Caco-2 (cell line): ENCODE results near the gene PROX1. TPM values are rescaled to one million over a fixed set of nuclear protein-coding genes. Genes with fewer than 3 reads are reported as not detected.

Source experiments
- BruUV-seq: library from RNA; stranded (reverse); fragments of 400-500 nt; replicated peaks from 2 replicates; lab custom pipeline; 2021; lab: Mats Ljungman, UMichigan
- CTCF ChIA-PET: fragments of 300-600 bp; sonication (Branson Sonifier 250); formaldehyde crosslinking; loops from one replicate; lab custom pipeline; 2022; ENCODE audit warnings: antibody characterized with exemption; lab: Charles Lee
- POLR2A ChIA-PET: fragments of 300-600 bp; sonication (Branson Sonifier 250); formaldehyde crosslinking; loops from one replicate; lab custom pipeline; 2022; ENCODE audit warnings: antibody characterized with exemption; lab: Charles Lee
- DNase-seq, 2 experiments: peaks; one replicate each; pipeline versions ENCODE4 v3.0.0 to v3.0.0-alpha.2; 2020 to 2022
- H3K27me3 ChIP-seq: replicated peaks from 2 replicates; pipeline ENCODE4 v1.6.0; 2011; ENCODE audit warnings: low read length; ENCODE audit not compliant: control insufficient read depth, insufficient read depth
- H3K36me3 ChIP-seq: 2 replicates; pipeline ENCODE4 v1.5.1; 2011; ENCODE audit warnings: low read length; ENCODE audit not compliant: control insufficient read depth, insufficient read depth
- H3K4me1 ChIP-seq: fragments of 250-450 bp; sonication (Bioruptor Pico); 2 replicates; pipeline ENCODE4 v1.5.1; 2020; ENCODE audit warnings: mild to moderate bottlenecking
- H3K4me3 ChIP-seq: 2 replicates; pipeline ENCODE4 v1.5.1; 2011; ENCODE audit warnings: low read depth, mild to moderate bottlenecking, control low read depth, low read length
- H3K9me3 ChIP-seq: fragments of 250-450 bp; sonication (Bioruptor Pico); 2 replicates; pipeline ENCODE4 v1.5.1; 2020; ENCODE audit warnings: mild to moderate bottlenecking, moderate library complexity
- H3K27ac Mint-ChIP-seq: one replicate; pipeline ENCODE4 v1.8.0; 2022; ENCODE audit warnings: mixed read lengths; ENCODE audit not compliant: unreplicated experiment
- H3K27me3 Mint-ChIP-seq: one replicate; pipeline ENCODE4 v1.8.0; 2022; ENCODE audit warnings: mixed read lengths; ENCODE audit not compliant: insufficient read depth, unreplicated experiment
- H3K36me3 Mint-ChIP-seq: one replicate; pipeline ENCODE4 v1.8.0; 2022; ENCODE audit warnings: mild to moderate bottlenecking, mixed read lengths; ENCODE audit not compliant: insufficient read depth, unreplicated experiment
- H3K4me1 Mint-ChIP-seq: one replicate; pipeline ENCODE4 v1.8.0; 2022; ENCODE audit warnings: low read depth, mixed read lengths; ENCODE audit not compliant: unreplicated experiment
- H3K4me3 Mint-ChIP-seq: one replicate; pipeline ENCODE4 v1.8.0; 2022; ENCODE audit warnings: mild to moderate bottlenecking, moderate library complexity, mixed read lengths; ENCODE audit not compliant: unreplicated experiment
- H3K9me3 Mint-ChIP-seq: one replicate; pipeline ENCODE4 v1.8.0; 2022; ENCODE audit warnings: mixed read lengths; ENCODE audit not compliant: unreplicated experiment
- CTCF ChIP-seq, 2 experiments: fragments of 200-600 bp in 1 of 2; IDR thresholded peaks; 1 replicate in 1 of 2; 2 replicates in 1 of 2; pipeline versions ENCODE4 v1.5.1 to v1.8.0; 2011 to 2022; ENCODE audit warnings: antibody characterized with exemption in 1 of 2, control low read depth in 1 of 2, inconsistent platforms in 1 of 2, low read depth in 1 of 2, low read length in 1 of 2, mild to moderate bottlenecking in 1 of 2, moderate library complexity in 1 of 2; ENCODE audit not compliant: insufficient read depth in 1 of 2, severe bottlenecking in 1 of 2, unreplicated experiment in 1 of 2
- intact Hi-C: fragments of 100-400 bp; cut with micrococcal nuclease; formaldehyde crosslinking; loops from one replicate; pipeline ENCODE4 v1.10.0; 2022; ENCODE audit not compliant: unreplicated experiment
- total RNA-seq: library from RNA; stranded (reverse); gene quantifications from 2 replicates; pipeline ENCODE4 v1.2.3, GENCODE V29; 2022

The PROX1 gene
- total RNA-seq, 1 experiment from 2014 or later, result 17.6 TPM

- no peaks in the 10 kb centered on the region for H3K4me1 ChIP-seq
- TF ChIP-seq CTCF (IDR thresholded peaks at IDR 0.05; ENCODE audit: insufficient read depth in 1 of 2, low read depth in 1 of 2, low read length in 1 of 2, severe bottlenecking in 1 of 2, unreplicated experiment in 1 of 2), result no peak
- Mint-ChIP-seq H3K36me3 (peaks cover 6% of the 10 kb centered on the region), H3K27ac (no peak overlapping the region), H3K4me1 (no peaks in the 10 kb centered on the region), H3K27me3 (no peaks in the 10 kb centered on the region), H3K9me3 (no peaks in the 10 kb centered on the region), H3K4me3 (no peak overlapping the region)
- H3K4me3 ChIP-seq, result no peak overlapping the region
- BruUV-seq, result no TSS peak
- no peaks in the 10 kb centered on the region; the same call in 1 of the 2 replicates for H3K36me3 ChIP-seq
- DNase-seq, result no peak
- no peaks in the 10 kb centered on the region for H3K9me3 ChIP-seq
- ChIA-PET CTCF (no interaction called here), POLR2A (no interaction called here)
- no peaks in the 10 kb centered on the region for H3K27me3 ChIP-seq
- intact Hi-C loops, result no loop called here
Measured at GRCh38 chr1:214014730-214015129, 27.0 kb downstream of the PROX1 start.

DNA sequence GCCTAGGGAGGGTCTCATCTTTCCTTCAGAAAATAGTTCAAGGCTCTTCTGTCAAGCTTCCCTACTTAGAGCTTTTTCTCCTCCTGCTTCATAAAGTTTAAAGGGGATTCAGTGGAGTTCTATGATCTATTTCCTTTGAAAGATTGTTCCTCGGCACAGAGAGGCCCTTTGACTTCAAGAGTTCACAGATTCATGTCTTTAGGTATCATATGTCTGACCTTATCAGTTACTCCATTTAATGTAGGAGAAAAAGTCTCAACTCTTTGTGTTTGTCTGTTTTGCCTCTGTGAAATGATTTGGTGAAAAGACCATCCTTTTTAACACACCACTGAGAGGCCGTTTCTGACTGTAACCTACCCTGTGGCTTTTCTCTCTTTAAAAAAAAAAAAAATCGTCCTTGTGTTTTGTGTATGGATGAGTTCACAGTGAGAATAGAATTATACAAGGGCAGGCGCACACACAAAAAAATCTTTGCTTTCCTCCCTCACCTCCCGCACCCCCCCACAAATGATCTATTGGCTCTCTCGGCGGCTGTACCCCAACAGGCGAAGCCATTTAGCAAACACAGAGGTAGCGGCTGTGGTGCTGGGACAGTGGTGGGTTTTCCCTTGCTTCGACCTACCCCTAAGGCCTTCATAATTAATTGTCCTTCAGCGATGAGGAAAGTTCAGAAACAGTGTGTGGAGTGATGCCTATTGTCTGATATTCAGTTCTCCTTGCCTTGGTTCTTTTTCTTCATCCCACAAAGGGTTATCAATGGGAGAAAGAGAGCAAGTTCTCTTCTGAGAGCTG, 29.6 kb downstream of the PROX1 start:
- no peaks in the 10 kb centered on the region for H3K4me1 ChIP-seq
- TF ChIP-seq CTCF (IDR thresholded peaks at IDR 0.05; ENCODE audit: insufficient read depth in 1 of 2, low read depth in 1 of 2, low read length in 1 of 2, severe bottlenecking in 1 of 2, unreplicated experiment in 1 of 2), result no peak
- no TSS peak for BruUV-seq
- H3K4me1 Mint-ChIP-seq, result no peaks in the 10 kb centered on the region
- H3K36me3 Mint-ChIP-seq, result peaks cover 6% of the 10 kb centered on the region
- ChIA-PET CTCF (interaction anchor here (0.7 kb wide), 1 partner anchor 1431 kb away, joined by 4 read pairs; no protein-coding TSS in a partner anchor), POLR2A (no interaction called here)
- DNase-seq, result no peak
- H3K9me3 ChIP-seq, result no peaks in the 10 kb centered on the region
- no peaks in the 10 kb centered on the region for H3K27me3 Mint-ChIP-seq
- no peaks in the 10 kb centered on the region for H3K9me3 Mint-ChIP-seq
- intact Hi-C loops, result no loop called here
- H3K27ac Mint-ChIP-seq, result no peak overlapping the region
- no peak overlapping the region for H3K4me3 Mint-ChIP-seq
- H3K4me3 ChIP-seq, result no peak overlapping the region
- no peaks in the 10 kb centered on the region for H3K27me3 ChIP-seq
- H3K36me3 ChIP-seq, result no peaks in the 10 kb centered on the region; the same call in 1 of the 2 replicates

GRCh38 chr1:214018386-214019268, 30.9 kb downstream of the PROX1 start:
- Mint-ChIP-seq H3K4me3 (no peak overlapping the region), H3K36me3 (peaks cover 6% of the 10 kb centered on the region), H3K4me1 (no peaks in the 10 kb centered on the region), H3K27me3 (no peaks in the 10 kb centered on the region), H3K27ac (no peak overlapping the region), H3K9me3 (no peaks in the 10 kb centered on the region)
- H3K4me3 ChIP-seq, result no peak overlapping the region
- 0 out of 2 replicates have a peak, but pooled peaks cover 1% of the 10 kb centered on the region for H3K36me3 ChIP-seq
- intact Hi-C loops, result no loop called here
- no TSS peak for BruUV-seq
- ChIA-PET CTCF (no interaction called here), POLR2A (no interaction called here)
- H3K27me3 ChIP-seq, result no peaks in the 10 kb centered on the region
- TF ChIP-seq CTCF (IDR thresholded peaks at IDR 0.05; ENCODE audit: insufficient read depth in 1 of 2, low read depth in 1 of 2, low read length in 1 of 2, severe bottlenecking in 1 of 2, unreplicated experiment in 1 of 2), result no peak
- no peaks in the 10 kb centered on the region for H3K9me3 ChIP-seq
- no peak for DNase-seq
- H3K4me1 ChIP-seq, result no peaks in the 10 kb centered on the region
